CD4-positive, alpha-beta T cell treated with Interleukin-10 for 1 hour (primary cell): ENCODE measurements around the gene AP3M1.
"Not testable (repeated sequence)": the region's sequence is repeated elsewhere in the genome, so short reads cannot be mapped to it uniquely, and the experiment has no call there.

ENCODE experiments used
- DNase-seq: peaks from one replicate; pipeline ENCODE4 v3.0.0-alpha.2; 2020

Gene AP3M1

DNA sequence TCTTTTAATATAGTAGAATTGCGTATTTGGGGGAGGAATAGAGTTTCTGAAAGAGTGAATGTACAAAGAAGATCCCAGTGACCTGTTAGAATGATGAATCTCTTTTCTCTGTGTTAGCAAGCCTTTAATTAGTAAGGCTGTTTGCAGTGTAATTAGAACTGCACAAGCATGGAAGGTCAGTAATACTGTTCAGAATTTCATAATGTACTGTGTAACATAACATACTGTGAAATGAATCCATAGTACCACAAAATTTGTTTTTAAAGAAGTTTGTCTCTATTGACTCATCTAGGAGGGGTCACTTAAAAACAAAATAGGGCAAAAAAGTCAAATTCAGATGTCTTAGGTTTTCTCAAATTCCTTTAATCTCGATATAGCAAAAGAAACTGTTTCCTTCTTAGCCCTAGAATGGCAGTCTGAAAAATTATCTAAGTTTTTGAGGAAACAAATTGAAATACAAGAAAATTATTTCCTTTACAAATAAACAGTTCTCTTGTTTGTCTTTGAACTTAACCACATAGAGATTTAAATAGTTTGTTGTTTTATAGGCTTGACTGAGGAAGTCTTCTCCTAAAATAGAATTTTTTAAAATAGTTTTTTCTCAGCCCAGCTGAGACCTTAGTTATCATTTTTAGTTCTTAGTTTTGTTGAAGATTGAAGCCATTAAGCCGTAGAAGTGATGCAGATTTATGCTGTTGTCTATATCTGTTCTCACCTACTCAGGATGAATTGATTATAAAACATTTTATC is 12.9 kb upstream of the AP3M1 start:
- no peak for DNase-seq

DNA sequence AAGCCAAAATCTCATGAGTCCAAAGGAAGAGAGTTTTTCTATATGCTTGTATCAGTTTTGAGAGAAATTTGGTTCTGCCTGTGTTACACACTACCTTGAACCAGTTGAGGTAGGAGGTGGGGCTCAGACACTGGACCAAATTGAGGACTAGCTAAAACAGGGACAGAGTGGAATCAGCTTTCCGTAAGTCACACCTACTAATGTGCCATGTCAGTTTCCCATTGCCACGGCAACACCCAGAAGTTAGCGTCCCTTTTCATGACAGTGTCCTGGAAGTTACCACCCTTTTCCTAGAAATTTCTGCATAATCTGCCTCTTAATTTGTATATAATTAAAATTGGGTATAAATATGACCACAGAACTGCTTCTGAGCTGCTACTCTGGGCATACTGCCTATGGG is 9.4 kb upstream of the AP3M1 start:
- DNase-seq: no peak

DNA sequence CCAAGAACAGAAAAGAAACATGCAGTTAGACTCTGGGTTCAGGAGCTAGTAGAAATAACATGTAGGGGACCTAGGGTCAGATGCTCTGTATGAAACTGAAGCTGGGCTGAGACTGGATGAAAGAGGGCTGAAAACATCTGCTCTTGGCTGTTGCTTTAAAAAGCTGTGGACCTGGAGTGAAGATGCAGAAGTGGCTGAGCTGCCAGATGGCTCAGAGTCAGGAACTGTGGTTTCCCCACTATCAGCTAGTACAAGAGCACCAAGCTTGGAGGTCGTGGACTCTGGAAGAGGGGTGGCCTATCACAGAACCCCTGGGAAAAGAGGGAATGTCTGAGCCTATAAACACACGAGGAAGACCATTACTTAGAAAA is 6.3 kb upstream of the AP3M1 start:
- DNase-seq: no peak

DNA sequence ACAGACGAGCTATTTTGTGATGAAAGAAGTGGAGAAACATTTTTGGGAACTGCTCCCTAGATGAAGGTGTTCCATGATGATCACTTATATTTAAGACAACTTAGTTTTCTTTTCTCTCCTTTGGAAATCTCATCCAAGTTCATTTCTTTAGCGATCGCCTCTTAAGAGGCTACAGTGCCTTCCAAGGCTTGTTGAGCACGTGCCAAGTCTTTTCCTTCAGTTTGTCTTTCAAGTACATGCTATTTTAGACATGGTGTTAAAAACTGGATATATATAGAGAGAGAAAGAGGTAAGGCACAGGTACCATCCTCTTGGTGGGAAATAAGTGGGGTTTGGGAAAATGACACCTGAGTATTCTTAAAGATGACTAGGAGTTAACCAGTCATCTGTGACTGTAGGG is 3.0 kb upstream of the AP3M1 start:
- no peak for DNase-seq

DNA sequence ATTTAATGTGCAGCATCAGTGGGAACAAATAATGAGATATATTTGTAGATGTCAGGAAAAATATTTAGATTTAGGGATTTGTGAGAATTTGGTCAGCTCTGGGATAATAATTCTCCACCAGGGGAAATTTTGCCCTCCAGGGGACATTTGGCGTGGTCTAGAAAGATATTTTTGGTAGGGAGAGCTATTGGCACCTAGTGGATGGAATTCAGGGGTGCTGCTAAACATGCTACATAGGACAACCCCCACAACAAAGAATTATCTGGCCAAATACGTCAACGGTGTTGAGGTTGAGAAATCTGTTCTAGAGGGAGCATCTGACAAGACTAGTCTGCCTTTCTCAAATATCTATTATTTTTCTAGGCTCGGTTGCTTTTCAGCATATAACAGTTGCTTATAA is 2.5 kb upstream of the AP3M1 start:
- DNase-seq: no peak

DNA sequence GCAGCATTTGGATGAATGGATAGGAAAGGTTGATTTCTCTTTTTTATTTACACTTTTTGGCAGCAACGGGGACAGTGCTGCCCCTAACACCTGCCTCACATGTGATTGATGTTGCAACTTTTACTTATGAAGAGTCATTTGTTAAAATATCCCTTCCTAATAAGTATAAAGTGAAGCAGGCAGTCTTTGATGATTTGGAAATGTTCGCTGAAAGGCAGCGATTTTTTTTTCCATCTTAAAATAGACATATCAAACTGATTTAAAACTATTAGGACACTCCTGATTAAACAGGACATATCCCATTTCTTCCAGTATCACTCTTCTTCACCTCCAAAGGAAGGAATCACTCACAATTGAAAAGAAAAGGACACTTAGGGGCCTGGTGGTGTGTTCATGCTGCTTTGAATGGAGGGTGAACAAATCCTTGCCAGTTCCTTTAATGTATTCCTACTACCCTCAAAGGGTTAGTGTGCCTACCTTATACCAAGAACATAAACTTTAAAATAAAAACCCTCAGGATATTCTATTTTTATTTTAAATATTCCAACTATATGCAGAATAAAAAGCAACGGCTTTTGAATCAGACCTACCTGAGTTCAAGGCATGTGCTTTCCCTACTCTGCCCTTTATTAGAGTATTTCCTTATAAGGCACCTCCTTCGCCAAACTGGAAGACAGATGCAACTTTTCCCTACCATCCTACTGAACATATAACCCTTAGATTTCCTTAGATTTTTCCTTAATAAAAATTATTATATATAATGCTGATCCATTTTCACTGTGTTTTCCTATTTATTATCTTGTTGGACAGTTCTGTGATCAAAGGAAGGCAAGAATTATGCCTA is 1.5 kb upstream of the AP3M1 start:
- no peak for DNase-seq

DNA sequence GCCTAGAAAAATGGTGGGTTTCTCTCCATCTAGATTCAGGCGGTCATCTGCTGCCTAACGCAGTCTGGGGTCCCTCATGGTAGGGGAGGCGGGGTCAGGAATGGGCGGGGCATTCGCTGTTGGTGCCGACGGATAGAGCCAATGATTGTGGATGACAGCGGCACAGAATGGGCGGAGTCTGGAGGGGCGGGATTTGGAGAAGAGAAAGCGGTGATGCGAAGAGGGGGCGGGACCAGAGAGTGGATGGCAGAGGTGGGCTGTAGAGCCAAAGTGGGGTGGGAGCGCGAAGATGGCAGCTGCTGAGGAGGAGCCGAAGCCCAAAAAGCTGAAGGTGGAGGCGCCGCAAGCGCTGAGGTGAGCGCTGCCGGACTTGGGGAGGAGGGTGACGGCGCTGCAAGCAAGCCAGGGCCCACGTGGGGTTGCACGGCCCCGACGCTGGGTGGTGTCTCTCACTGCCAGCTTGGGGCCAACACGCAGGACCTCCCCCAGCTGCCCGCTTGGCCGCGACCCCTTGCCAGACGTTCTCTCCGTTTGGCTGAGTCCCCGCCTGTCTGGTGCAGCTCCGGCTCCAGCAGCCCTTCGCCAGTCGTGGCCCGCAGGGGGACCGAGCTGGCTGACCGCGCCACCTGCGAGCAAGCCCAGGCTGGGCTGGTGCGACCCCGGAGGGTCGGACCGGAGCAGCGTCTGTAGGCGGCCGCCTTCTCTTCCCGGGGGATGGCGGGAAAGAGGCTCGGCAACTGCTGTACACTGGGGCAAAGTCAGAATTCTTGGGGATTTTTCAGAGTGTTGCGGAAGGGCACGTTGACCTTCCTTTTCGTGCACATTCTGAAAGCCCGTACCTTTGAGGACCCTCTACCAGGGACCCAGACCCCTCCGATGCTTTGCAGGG is 606 bp upstream of the AP3M1 start, which contains the start of gene ADK:
Gene ADK (plus strand): TSS at position 232 of the 889 bp plus-strand sequence. CDS start 58 bp downstream, at position 290.
- DNase-seq: peak; percentile 100

DNA sequence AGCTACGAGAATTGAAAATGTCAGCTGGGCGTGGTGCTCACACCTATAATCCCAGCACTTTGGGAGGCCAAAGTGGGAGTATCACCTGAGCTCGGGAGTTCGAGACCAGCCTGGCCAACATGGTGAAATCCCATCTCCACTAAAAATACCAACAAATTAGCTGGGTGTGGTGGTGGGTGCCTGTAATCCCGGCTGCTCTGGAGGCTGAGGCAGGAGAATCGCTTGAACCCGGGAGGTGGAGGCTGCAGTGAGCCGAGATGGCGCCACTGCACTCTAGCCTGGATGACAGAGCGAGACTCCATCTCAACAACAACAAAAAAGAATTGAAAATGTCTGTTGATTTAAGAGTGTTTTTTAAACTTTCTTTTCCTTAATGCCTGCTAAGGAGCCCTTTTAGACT is 3.6 kb downstream of the AP3M1 start:
- not testable (repeated sequence) for DNase-seq

DNA sequence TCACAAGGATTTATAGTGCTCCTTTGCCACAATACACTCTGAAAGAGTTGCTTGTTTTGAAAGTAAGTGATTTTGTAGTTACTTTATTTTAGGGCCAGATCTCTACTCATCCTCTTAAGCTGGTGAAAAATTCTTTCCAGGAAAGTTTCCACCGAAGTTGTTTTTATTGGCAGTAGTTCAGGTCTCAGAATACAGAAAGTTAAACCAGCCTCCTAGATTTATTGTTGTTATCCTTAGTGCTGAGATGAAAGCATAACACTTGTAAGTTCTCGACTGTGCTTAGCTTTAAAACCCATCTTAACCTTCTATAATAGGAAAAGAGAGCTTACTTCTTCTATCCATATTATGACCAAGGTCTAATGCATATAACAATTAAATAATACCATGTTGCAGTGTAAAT is 5.5 kb downstream of the AP3M1 start:
- no peak for DNase-seq

DNA sequence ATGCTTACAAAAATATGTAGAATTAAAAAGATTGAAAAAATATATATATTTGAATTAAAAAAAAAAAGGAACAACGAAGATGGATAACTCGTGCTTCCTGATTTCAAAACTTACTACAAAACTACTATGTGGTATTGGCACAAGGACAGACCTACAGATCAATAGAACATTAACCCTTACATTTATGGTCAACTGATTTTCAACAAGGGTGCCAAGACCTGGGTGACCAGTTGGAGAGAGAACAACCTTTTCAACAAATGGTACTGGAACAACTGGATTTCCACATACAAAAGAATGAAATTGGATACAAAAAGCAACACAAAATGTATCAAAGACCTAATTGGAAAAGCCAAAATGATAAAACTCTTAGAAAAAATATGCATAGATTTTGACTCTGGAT is 10.1 kb downstream of the AP3M1 start:
- DNase-seq: no peak

DNA sequence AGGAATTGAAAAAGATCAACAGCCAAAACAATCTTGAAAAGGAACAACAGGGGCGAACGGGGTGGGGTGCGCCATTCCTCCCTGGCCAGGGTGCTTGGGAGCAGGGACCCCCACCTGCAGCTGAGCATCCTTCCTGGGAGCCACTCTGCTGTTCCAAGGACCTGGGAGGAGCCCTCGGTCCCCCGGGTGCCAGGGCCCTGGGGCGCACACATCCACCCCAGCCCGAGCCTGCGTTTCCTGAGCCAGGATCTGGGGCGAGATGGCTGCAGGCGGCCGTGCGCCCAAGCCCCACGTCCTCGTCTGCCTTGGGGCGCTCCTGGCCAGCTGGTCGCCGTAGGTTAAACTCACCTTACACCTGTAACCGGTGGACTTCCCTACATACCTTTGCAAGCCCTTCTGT is 10.6 kb downstream of the AP3M1 start:
- DNase-seq: no peak

DNA sequence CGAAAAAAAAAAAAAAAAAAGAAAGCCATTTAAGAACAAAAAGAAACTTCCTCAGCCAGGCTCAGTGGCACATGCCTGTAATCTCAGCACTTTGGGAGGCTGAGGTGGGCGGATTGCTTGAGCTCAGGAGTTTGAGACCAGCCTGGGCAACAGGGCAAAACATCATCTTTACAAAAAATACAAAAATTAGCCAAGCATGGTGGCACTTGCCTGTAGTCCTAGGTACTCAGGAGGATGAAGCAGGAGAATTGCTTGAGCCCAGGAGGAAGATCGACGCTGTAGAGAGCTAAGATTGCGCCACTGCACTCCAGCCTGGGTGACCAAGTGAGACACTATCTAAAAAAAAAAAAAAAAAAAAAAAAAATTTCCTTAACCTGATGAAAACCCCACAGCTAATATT is 12.0 kb downstream of the AP3M1 start:
- not testable (repeated sequence) for DNase-seq

DNA sequence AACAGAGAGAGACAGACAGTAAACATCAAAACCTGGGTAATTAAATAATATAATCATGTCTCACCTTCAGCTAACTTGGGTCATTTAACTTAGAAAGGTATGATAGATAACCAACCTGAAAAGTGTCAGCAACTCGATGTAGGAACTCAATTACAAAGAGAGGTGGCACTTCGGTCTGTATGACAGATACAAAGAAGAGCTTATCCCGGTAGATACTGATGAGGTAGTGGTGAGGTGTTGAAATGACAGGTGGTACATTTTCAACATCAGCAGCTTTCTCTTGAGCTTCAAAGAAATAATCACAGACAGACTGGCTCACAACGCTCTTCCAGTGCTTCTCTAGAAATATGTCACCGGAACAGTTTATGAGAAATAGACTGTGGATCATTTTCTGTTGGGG is 12.6 kb downstream of the AP3M1 start:
- DNase-seq: no peak

DNA sequence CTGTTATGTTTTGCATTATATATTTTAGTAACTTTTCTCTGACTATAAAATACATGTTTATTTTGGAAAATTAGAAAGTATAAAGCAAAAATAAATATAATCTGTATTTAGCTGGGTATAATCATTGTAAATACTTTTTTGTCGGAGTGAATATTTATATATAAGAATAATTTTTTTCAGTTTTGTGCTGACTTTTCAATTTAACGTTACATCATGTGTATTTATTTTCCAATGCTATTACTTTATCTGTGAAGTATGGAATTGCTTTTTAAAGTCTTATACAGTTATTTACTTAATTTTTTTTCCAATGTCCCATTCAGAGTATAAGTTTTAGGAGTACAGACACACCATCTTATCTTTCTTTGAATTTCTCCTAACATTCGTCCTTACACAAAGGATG is 15.2 kb downstream of the AP3M1 start:
- no peak for DNase-seq

DNA sequence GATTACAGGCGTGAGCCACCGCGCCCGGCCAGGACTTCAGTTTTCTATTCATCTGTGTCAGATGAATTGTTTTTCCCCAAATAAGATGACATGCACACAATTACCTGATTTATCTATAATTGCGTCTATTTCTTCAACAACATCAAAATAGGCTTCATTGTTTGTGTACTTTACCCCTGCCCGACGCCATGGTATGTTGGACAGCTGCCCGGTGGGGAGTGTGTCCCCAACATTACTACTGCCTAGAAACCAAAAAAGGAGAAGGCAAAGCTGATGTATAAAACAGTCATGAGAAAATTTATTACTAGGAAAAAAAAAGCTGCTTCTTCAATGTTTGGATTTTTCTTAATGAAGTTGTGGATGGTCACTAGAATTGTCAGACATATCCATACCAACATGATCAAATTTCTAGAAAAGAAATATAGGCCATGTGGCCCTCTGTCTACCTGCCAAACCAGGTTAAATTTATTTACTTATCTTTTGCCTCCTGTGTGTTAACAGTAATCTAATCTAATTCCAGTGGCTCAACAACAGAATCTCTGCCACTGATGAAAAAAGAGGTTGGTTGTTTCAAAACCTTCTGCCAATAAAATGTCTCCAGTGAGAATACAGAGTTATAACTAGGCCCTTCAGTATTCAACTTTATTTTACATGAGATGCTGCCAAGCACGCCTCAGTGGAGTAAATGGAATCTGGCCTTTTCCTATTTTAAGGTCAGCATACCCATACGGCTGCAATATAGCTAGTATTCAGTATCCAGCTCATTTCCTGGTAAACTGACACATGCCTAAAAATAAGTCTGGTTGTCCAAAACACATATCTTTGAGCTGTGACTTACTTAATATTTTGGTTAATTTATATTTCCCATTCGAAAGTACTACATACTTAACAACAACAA is 16.5 kb downstream of the AP3M1 start:
- no peak for DNase-seq

DNA sequence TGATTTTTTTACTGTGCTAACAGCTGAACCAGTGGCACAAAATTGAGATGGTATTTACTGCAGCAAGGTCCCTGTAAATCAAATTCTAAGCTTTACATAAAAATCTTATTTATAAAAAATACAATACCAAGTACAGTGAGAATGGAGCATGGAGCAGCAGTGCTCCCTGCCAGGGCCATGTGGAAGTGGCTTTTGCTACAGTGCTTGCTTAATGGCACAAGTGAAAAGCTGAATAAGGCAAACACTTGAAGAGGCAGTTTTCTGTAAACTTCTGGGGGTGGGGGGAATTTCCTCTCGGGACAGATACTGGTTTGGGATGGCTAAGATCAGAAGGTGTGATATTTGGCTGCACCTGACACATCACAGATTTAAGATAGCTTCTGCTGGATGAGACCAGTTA is 27.5 kb downstream of the AP3M1 start:
- DNase-seq: no peak

DNA sequence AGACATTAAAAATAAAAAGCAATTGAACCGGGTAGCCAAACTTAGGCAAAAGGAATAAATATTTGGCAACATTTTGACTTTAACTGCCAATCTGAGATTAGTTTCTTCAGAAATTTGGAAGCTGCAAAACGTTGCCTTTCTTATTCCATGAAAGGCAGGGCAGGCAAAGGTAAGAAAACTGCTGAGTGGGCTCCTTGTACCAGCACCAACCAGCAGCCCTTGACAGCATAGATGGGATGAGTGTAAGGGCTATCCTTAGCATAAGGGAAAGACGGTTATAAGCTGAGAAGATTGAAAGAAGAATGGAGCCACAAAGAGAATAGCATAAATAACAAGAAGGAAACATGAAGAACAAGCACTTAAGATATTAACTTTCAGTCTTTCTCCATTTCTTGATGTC is 28.6 kb downstream of the AP3M1 start:
- no peak for DNase-seq

DNA sequence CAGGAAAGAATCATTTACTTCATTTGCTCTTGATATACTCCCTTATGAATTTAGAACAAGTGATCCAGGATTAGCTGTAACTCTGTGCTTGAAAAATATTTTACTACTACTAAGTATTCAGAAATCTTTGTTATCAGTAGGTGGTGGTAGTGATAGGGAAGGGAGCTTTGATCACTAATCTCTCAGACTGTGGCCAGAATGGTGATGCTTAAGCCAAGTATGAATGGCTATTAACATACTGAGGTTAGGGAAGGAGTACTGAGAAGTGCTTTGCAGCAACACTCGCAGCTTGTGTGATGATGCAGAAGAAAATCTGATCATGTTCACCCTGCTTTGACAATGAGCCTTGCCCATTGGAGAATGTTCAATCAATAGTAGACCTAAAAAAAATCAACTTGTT is 29.3 kb downstream of the AP3M1 start:
- DNase-seq: no peak

DNA sequence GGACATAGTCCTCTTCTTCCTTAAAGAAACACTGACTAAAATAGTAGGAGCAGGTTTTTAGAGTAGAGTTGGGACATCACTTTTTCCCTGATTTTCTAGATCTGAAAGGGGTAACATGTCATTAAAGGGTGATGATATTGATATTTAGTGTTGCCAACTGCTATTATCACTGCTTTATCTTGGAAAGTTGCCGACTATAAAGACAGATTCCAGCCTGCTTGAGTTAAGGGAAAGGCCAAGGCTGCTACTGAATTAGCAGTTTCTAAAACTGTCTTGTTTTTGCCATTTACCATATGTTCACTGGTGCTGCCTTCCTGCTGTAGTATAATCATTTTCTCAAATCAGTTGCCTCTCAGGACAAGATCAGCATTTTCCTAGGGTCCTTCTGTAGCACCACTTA is 29.7 kb downstream of the AP3M1 start:
- no peak for DNase-seq

DNA sequence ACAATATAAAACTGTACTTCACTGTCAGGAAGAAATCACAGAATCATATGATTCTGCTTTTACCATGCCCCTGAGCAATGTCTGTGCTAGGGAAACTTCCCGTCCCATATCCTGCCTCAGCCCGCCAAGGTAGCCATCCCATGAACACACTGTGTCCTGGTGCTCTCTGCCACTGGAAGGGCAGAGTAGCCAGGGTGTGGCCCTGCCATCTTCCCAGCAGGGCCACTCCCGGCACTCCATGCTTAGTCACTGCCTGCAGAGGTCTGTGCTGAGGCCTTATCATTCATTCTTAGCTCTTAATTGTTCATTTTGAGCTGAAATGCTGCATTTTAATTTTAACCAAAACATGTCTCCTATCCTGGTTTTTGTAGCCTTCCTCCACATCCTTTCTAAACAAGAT is 31.8 kb downstream of the AP3M1 start:
- DNase-seq: no peak

DNA sequence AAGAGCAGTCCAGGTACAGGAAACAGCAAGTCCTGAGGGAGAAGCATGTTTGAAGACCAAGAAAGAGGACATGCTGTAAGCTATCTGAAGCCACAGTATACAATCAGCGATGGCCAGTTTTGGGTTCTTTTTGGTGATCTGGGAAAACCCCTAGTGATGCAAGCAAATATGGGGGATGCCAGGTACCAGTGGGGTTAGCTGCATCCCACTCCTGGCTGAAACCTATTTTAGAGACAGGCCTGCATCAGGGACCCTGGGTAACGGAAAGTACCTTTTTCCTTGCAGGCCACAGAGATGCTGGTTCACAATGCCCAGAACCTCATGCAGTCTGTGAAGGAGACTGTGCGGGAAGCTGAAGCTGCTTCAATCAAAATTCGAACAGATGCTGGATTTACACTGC is 32.9 kb downstream of the AP3M1 start:
- DNase-seq: no peak

DNA sequence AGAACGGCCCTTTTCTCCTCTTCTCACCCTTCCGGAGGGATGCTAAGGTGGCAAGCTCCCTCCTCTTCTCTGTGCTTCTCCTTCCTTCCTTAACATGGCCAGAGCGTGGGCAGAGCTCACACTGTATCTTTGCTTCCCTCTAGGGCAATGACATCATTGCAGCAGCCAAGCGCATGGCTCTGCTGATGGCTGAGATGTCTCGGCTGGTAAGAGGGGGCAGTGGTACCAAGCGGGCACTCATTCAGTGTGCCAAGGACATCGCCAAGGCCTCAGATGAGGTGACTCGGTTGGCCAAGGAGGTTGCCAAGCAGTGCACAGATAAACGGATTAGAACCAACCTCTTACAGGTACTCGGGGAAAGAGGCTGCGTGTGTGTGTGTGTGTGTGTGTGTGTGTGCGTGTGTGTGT is 36.6 kb downstream of the AP3M1 start:
- DNase-seq: no peak
